RWPE2 (cell line): ENCODE data around the gene EHBP1.

Experiments
- ATAC-seq: fragments of 200-7000 bp; cut with Tn5 transposase; 3 replicates; pipeline ENCODE4 v1.9.1; 2021; ENCODE audit warnings: low read depth
- DNase-seq: peaks from one replicate; pipeline ENCODE4 v3.0.0-alpha.2; 2020; ENCODE audit warnings: low spot score
- H3K27ac ChIP-seq: fragments of 450-650 bp; 2 replicates; pipeline ENCODE4 v1.5.1; 2017; ENCODE audit warnings: mild to moderate bottlenecking; ENCODE audit not compliant: poor library complexity, severe bottlenecking
- H3K27me3 ChIP-seq: fragments of 250-450 bp; sonication (Bioruptor Pico); 2 replicates; pipeline ENCODE4 v1.5.1; 2021; ENCODE audit warnings: mild to moderate bottlenecking, moderate library complexity; ENCODE audit not compliant: insufficient read depth, poor library complexity, severe bottlenecking
- H3K36me3 ChIP-seq: fragments of 250-450 bp; sonication (Bioruptor Pico); 2 replicates; pipeline ENCODE4 v1.5.1; 2020; ENCODE audit warnings: low read depth, mild to moderate bottlenecking, moderate library complexity
- H3K4me1 ChIP-seq: fragments of 250-450 bp; sonication (Bioruptor Pico); 2 replicates; pipeline ENCODE4 v1.5.1; 2021; ENCODE audit warnings: mild to moderate bottlenecking, moderate library complexity; ENCODE audit not compliant: insufficient read depth, poor library complexity, severe bottlenecking
- H3K4me3 ChIP-seq: fragments of 250-450 bp; sonication (Bioruptor Pico); 2 replicates; pipeline ENCODE4 v1.5.1; 2021; ENCODE audit warnings: mild to moderate bottlenecking, moderate library complexity; ENCODE audit not compliant: severe bottlenecking
- H3K9me3 ChIP-seq: fragments of 250-450 bp; sonication (Bioruptor Pico); 2 replicates; pipeline ENCODE4 v1.5.1; 2021; ENCODE audit warnings: mild to moderate bottlenecking, moderate library complexity; ENCODE audit not compliant: severe bottlenecking
- TF ChIP-seq, protein P1 (sequence below): fragments of 450-650 bp; IDR thresholded peaks from one replicate; pipeline ENCODE4 v1.5.1; 2017; ENCODE audit warnings: mild to moderate bottlenecking, moderate library complexity; ENCODE audit not compliant: poor library complexity, severe bottlenecking

The EHBP1 gene

DNA sequence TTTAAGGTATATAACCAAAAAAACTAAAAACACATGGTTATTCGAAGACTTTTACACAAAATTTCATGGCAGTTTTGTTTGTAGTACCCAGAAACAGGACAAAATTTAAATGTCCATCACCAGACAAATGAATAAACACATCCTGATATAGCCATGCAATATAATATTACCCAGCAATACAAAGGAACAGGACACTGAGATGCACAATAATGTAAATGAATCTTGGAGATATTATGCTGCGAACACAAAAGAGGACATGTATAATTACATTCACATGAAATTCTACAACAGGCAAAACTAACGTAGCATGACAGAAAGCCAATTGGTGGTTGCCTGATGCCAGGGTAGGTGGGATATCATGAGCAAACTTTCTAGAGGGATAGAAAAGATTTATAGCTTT lies 252.7 kb downstream of the EHBP1 start:
- TF ChIP-seq, protein P1, sequence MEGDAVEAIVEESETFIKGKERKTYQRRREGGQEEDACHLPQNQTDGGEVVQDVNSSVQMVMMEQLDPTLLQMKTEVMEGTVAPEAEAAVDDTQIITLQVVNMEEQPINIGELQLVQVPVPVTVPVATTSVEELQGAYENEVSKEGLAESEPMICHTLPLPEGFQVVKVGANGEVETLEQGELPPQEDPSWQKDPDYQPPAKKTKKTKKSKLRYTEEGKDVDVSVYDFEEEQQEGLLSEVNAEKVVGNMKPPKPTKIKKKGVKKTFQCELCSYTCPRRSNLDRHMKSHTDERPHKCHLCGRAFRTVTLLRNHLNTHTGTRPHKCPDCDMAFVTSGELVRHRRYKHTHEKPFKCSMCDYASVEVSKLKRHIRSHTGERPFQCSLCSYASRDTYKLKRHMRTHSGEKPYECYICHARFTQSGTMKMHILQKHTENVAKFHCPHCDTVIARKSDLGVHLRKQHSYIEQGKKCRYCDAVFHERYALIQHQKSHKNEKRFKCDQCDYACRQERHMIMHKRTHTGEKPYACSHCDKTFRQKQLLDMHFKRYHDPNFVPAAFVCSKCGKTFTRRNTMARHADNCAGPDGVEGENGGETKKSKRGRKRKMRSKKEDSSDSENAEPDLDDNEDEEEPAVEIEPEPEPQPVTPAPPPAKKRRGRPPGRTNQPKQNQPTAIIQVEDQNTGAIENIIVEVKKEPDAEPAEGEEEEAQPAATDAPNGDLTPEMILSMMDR: no peak
- DNase-seq: no peak
- Histone ChIP-seq H3K36me3 (peaks cover 81% of the 10 kb centered on the region), H3K27me3 (no peaks in the 10 kb centered on the region), H3K9me3 (no peaks in the 10 kb centered on the region), H3K4me3 (no peak overlapping the region), H3K27ac (no peak overlapping the region), H3K4me1 (no peaks in the 10 kb centered on the region)
- no peak for ATAC-seq

DNA sequence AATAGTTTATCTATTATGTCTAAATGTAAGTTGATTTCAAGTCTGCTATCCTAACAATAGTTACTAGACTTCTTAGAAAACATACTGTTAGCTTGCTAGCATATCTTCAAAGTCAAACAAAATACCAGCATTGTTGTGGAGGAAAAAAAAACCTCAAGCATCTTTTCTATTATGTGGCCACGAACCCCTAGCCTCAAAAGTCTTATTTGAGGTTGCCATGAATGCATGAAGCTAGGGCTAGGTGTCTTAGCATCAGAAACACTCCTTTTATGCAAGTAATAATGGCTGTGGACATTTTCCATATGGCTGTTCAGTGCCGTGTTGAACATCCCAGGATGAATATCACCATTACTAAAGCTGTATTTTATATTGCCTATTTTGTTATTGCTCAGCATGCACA lies 258.5 kb downstream of the EHBP1 start:
- Histone ChIP-seq H3K27me3 (no peaks in the 10 kb centered on the region), H3K27ac (no peak overlapping the region), H3K9me3 (no peaks in the 10 kb centered on the region), H3K4me3 (no peak overlapping the region), H3K4me1 (peaks cover 15% of the 10 kb centered on the region), H3K36me3 (peaks cover 56% of the 10 kb centered on the region)
- TF ChIP-seq, protein P1: no peak
- DNase-seq (no peak), ATAC-seq (no peak)

DNA sequence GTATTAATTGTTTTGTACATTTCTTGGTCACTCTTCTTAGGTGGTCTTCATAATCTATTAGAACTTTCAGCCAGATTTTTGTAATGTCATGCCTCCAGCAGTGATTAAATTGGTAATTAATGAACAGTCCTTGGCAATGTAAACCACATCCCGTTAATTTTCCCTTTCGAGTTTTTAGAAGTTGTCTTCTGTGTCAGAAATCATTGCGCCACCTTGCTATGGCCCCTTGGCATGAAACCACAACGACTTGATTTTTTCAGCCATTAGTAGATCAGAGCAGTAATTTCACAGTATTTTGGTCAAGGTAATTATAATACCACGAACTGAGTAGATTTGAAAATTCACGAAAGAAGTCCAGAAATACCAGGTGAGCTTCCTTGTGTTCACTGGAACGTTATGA lies 259.2 kb downstream of the EHBP1 start:
- no peak overlapping the region for H3K27ac ChIP-seq
- peaks cover 56% of the 10 kb centered on the region for H3K36me3 ChIP-seq
- H3K4me3 ChIP-seq: no peak overlapping the region
- H3K9me3 ChIP-seq: no peaks in the 10 kb centered on the region
- TF ChIP-seq, protein P1: no peak
- peaks cover 15% of the 10 kb centered on the region for H3K4me1 ChIP-seq
- DNase-seq (no peak), ATAC-seq (no peak)
- no peaks in the 10 kb centered on the region for H3K27me3 ChIP-seq

DNA sequence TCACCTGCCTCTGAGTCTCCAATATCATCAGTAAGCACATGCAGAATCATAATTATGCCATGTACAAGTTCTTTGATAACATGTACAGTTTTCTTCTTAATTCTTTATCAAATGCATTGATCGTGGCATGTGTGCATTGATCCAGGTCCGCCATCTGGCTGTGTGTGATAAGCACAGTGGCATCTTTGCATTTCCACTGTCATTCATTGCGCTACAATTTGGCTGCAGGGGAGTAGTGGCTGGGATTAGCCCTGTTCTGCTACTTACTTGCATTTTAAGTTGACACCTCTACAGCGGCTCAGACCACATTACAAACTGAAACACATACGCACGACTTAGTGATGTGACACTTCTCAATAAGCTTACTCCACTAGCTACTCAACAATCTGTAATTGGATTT lies 261.5 kb downstream of the EHBP1 start:
- H3K4me1 ChIP-seq: peaks cover 15% of the 10 kb centered on the region
- ATAC-seq (no peak), DNase-seq (no peak)
- H3K36me3 ChIP-seq: peaks cover 54% of the 10 kb centered on the region
- no peaks in the 10 kb centered on the region for H3K27me3 ChIP-seq
- H3K27ac ChIP-seq: no peak overlapping the region
- H3K9me3 ChIP-seq: no peaks in the 10 kb centered on the region
- TF ChIP-seq, protein P1: no peak
- H3K4me3 ChIP-seq: no peak overlapping the region

DNA sequence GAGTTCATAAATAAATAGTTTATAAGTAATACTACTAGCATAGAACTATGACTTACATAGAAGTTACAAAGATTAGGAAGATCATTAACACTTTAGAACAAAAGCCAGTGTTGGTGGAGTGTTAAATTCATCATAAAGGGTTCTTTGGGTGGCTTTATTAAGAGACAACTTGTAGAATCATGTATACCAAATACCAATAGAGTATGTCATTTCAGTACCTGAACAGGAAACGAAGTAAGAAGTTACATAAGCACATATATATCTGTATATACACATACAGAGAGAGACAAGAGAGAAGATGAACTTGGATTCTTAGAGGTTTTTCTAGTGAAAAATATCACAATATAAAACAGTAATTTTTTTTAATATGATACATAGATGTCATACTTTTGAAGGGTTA lies 262.7 kb downstream of the EHBP1 start:
- DNase-seq: no peak
- H3K36me3 ChIP-seq: peaks cover 42% of the 10 kb centered on the region
- H3K27ac ChIP-seq: peak overlapping the region; percentile 23
- ATAC-seq: peak; percentile 92
- no peak overlapping the region for H3K4me3 ChIP-seq
- TF ChIP-seq, protein P1: no peak
- H3K27me3 ChIP-seq: no peaks in the 10 kb centered on the region
- H3K9me3 ChIP-seq: no peaks in the 10 kb centered on the region
- H3K4me1 ChIP-seq: peaks cover 15% of the 10 kb centered on the region
